Measurements from ENCODE around the gene NCOA3.
"Not testable (repeated sequence)": the region's sequence is repeated elsewhere in the genome, so short reads cannot be mapped to it uniquely, and the experiment has no call there.

NCOA3 gene

GRCh38 chr20:47571426-47571825, 69.7 kb downstream of the NCOA3 start:
- no peak for DNase-seq

- no peak for DNase-seq
Observed at GRCh38 chr20:47572105-47572729, 70.5 kb downstream of the NCOA3 start.

GRCh38 chr20:47573559-47573958, 71.9 kb downstream of the NCOA3 start:
- no peak for DNase-seq

- DNase-seq, result no peak
Observed at GRCh38 chr20:47574616-47575364, 73.1 kb downstream of the NCOA3 start.

- DNase-seq, result no peak
Observed at GRCh38 chr20:47576516-47577033, 74.9 kb downstream of the NCOA3 start.

- no peak for DNase-seq
Observed at GRCh38 chr20:47577314-47577713, 75.6 kb downstream of the NCOA3 start.

- no peak for DNase-seq
Observed at GRCh38 chr20:47578543-47578942, 76.9 kb downstream of the NCOA3 start.

- not testable (repeated sequence) for DNase-seq
Observed at GRCh38 chr20:47580686-47581085, 79.0 kb downstream of the NCOA3 start.

- DNase-seq, result no peak
Observed at GRCh38 chr20:47581090-47581489, 79.4 kb downstream of the NCOA3 start.

GRCh38 chr20:47583551-47583950, 81.9 kb downstream of the NCOA3 start:
- no peak for DNase-seq

- no peak for DNase-seq
Observed at GRCh38 chr20:47585087-47585747, 83.5 kb downstream of the NCOA3 start.

GRCh38 chr20:47586649-47587294, 85.1 kb downstream of the NCOA3 start:
- no peak for DNase-seq

GRCh38 chr20:47588158-47588557, 86.5 kb downstream of the NCOA3 start:
- DNase-seq, result no peak

GRCh38 chr20:47591231-47591630, 89.5 kb downstream of the NCOA3 start:
- no peak for DNase-seq

GRCh38 chr20:47594157-47594556, 92.5 kb downstream of the NCOA3 start:
- DNase-seq, result no peak

- not testable (repeated sequence) for DNase-seq
Observed at GRCh38 chr20:47595138-47595537, 93.5 kb downstream of the NCOA3 start.

GRCh38 chr20:47596003-47596571, 94.4 kb downstream of the NCOA3 start:
- DNase-seq, result no peak

GRCh38 chr20:47597090-47597489, 95.4 kb downstream of the NCOA3 start:
- DNase-seq, result no peak

- no peak for DNase-seq
Observed at GRCh38 chr20:47598911-47599744, 97.4 kb downstream of the NCOA3 start.

- no peak for DNase-seq
Observed at GRCh38 chr20:47600967-47601547, 99.4 kb downstream of the NCOA3 start.

- DNase-seq, result no peak
Observed at GRCh38 chr20:47603260-47603659, 101.6 kb downstream of the NCOA3 start.
